ENCODE results near the gene RENBP.

GRCh38 chrX:153885968-153886903 is 58.2 kb downstream of the RENBP start, which contains the start of gene L1CAM:
- TF ChIP-seq CTCF (IDR thresholded peaks at IDR 0.05) (no peak), ZFX (IDR thresholded peaks at IDR 0.05; ENCODE audit: borderline replicate concordance) (no peak)

Measured in 22Rv1 (cell line).